A549 treated with ZK216348 at 1 μM for 4 hours (cell line): ENCODE data around the gene ACTR8. TPM values are rescaled to one million over a fixed set of nuclear protein-coding genes. Genes with fewer than 3 reads are reported as not detected.

Experiments
- total RNA-seq: library from RNA; stranded (reverse); fragments of 200-300 nt; extraction: Qiagen RNA extraction; gene quantifications from 5 replicates; pipeline ENCODE4 v1.2.3, GENCODE V29; 2022; ENCODE audit warnings: low read depth

Gene ACTR8
- total RNA-seq = 14.5 to 17.8 TPM (median 15.9 TPM) in 5 replicates

GRCh38 chr3:53881691-53882593 lies at the start of gene ACTR8:
Gene ACTR8 (minus strand): TSS chr3:53882152. CDS start chr3:53882101, 51 bp downstream.

GRCh38 chr3:53891497-53892285 lies 9.7 kb upstream of the ACTR8 start, which contains the start of gene SELENOK:
Gene SELENOK (minus strand): TSS chr3:53891859.

DNA sequence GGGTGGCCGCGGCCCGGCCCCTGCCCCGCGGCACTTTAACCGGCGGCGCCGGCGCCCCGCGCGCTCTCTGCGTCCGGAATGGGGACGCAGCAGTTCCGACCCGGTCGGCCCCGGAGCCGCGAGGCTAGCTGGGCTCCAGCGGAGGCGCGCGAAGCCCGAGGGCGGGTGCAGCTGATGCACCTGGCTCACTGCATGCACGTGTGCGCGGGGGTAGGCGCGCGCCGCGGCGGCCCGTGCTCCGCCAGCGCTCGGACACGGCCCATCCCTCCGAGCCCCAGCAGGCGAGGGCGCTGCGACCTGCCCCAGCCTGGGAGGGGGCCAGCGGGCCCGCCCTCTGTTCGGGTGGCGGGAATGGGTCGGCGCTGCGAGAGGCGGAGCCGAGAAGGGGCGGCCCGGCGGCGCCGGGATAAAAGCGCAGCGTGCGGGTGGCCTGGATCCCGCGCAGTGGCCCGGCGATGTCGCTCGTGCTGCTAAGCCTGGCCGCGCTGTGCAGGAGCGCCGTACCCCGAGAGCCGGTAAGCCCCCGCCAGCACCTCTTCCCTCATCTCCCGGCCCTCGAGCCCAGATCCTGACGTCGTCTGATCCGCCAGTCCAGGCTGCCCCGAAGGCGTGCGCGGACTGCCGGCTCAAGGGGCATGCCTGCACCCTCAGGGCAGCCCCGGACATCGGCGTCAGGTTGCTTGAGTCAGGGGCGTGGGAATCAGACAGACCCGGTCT lies 35.7 kb downstream of the ACTR8 start, which contains the start of the genes CHDH and IL17RB:
Gene CHDH, minus strand, starts transcription at position 286 of the 717 bp plus-strand sequence. CDS start 22,411 bp downstream, outside the sequence.
Gene IL17RB, plus strand, starts transcription at position 435 of the 717 bp plus-strand sequence. Its CDS starts 21 bp downstream, at position 456.

Other genes starting within 250 kb of the ACTR8 start
- gene CHDH, start 35.7 kb downstream of the ACTR8 start, total RNA-seq = 1.4 to 3.0 TPM (median 2.3 TPM) in 5 replicates
- 0.48 to 1.2 TPM (median 0.87 TPM) in 5 replicates for gene IL17RB, start 35.6 kb downstream of the ACTR8 start, total RNA-seq
- gene SELENOK, start 9.7 kb upstream of the ACTR8 start, total RNA-seq = 16.3 to 39.3 TPM (median 20.6 TPM) in 5 replicates
- 0.04 to 0.29 TPM (median 0.07 TPM) in 3 of 5 replicates, not detected in the others for gene CACNA2D3, start 240.4 kb upstream of the ACTR8 start, total RNA-seq